ENCODE results near the gene KNSTRN.

DNA sequence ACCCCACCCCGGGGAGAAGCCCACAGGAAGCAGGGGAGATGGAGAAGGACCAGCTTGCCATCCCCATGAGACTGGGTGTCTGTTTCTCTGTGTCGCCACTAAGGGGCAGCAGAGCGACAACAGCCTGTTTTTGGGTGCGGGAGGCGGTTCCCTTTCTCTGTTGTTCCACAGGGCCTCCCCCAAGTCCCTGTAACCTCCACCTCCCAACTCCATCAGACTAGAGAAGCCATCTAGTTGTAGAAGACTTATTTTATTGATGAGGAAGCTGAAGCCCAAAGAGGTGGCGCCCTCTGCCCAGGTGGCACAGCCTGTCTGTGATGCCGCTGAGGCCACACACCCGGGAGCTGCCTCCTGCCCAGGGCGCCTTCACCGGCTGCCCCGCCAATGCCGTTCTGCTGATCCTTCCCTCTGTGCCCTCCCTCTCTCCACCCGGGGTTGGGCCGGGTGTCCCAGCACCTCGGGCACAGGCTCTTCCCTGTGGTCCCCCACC lies 37.8 kb upstream of the KNSTRN start:
- TF ChIP-seq, protein P1, sequence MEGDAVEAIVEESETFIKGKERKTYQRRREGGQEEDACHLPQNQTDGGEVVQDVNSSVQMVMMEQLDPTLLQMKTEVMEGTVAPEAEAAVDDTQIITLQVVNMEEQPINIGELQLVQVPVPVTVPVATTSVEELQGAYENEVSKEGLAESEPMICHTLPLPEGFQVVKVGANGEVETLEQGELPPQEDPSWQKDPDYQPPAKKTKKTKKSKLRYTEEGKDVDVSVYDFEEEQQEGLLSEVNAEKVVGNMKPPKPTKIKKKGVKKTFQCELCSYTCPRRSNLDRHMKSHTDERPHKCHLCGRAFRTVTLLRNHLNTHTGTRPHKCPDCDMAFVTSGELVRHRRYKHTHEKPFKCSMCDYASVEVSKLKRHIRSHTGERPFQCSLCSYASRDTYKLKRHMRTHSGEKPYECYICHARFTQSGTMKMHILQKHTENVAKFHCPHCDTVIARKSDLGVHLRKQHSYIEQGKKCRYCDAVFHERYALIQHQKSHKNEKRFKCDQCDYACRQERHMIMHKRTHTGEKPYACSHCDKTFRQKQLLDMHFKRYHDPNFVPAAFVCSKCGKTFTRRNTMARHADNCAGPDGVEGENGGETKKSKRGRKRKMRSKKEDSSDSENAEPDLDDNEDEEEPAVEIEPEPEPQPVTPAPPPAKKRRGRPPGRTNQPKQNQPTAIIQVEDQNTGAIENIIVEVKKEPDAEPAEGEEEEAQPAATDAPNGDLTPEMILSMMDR (IDR thresholded peaks at IDR 0.05 in 8 of 11, conservative IDR thresholded peaks at IDR 0.05 in 3 of 11): peak; percentile 55 to 89 (median 78)
- TF ChIP-seq POLR2A (IDR thresholded peaks at IDR 0.05): no peak

Measured in spleen (tissue), 7 donors.